Measurements from ENCODE around the gene F2.
"Not testable (repeated sequence)": the region's sequence is repeated elsewhere in the genome, so short reads cannot be mapped to it uniquely, and the experiment has no call there.

Gene F2

GRCh38 chr11:46719048-46719542 is at the start of gene F2:
TSS of gene F2 (plus strand) at chr11:46719213. CDS start at chr11:46719236, 23 bp downstream.
- DNase-seq (ENCODE audit: low read depth) = no peak

GRCh38 chr11:46669711-46670139 is 49.3 kb upstream of the F2 start:
- no peak for DNase-seq (ENCODE audit: low read depth)

GRCh38 chr11:46670521-46670920 is 48.5 kb upstream of the F2 start:
- not testable (repeated sequence) for DNase-seq (ENCODE audit: low read depth)

- no peak for DNase-seq (ENCODE audit: low read depth)
Measured at GRCh38 chr11:46671958-46672315, 47.1 kb upstream of the F2 start.

- DNase-seq (ENCODE audit: low read depth) = no peak
Measured at GRCh38 chr11:46672381-46672839, 46.6 kb upstream of the F2 start.

GRCh38 chr11:46673713-46674462 is 45.1 kb upstream of the F2 start:
- no peak for DNase-seq (ENCODE audit: low read depth)

- DNase-seq (ENCODE audit: low read depth) = no peak
Measured at GRCh38 chr11:46674463-46675287, 44.3 kb upstream of the F2 start.

- DNase-seq (ENCODE audit: low read depth) = no peak
Measured at GRCh38 chr11:46675288-46675851, 43.6 kb upstream of the F2 start.

- DNase-seq (ENCODE audit: low read depth) = no peak
Measured at GRCh38 chr11:46675949-46676348, 43.1 kb upstream of the F2 start.

GRCh38 chr11:46676436-46677158 is 42.4 kb upstream of the F2 start:
- DNase-seq (ENCODE audit: low read depth) = no peak

GRCh38 chr11:46677169-46677568 is 41.8 kb upstream of the F2 start:
- DNase-seq (ENCODE audit: low read depth) = no peak

GRCh38 chr11:46677991-46678740 is 40.8 kb upstream of the F2 start:
- no peak for DNase-seq (ENCODE audit: low read depth)

- no peak for DNase-seq (ENCODE audit: low read depth)
Measured at GRCh38 chr11:46678741-46679130, 40.3 kb upstream of the F2 start.

- DNase-seq (ENCODE audit: low read depth) = no peak
Measured at GRCh38 chr11:46679241-46680163, 39.5 kb upstream of the F2 start.

GRCh38 chr11:46680164-46680760 is 38.8 kb upstream of the F2 start:
- no peak for DNase-seq (ENCODE audit: low read depth)

GRCh38 chr11:46680815-46681214 is 38.2 kb upstream of the F2 start:
- DNase-seq (ENCODE audit: low read depth) = no peak

- DNase-seq (ENCODE audit: low read depth) = no peak
Measured at GRCh38 chr11:46681814-46682213, 37.2 kb upstream of the F2 start.

GRCh38 chr11:46682773-46683752 is 36.0 kb upstream of the F2 start:
- no peak for DNase-seq (ENCODE audit: low read depth)

- DNase-seq (ENCODE audit: low read depth) = no peak
Measured at GRCh38 chr11:46684367-46684766, 34.6 kb upstream of the F2 start.

Data from stimulated activated CD8-positive, alpha-beta memory T cell treated with anti-CD3 and anti-CD28 coated beads, Interleukin-12 subunit alpha, Interleukin-12 subunit beta, amount 100 ng/mL, for 4 hours (primary cell).